Neural progenitor cell (in vitro differentiated cells): Measurements from ENCODE around the gene GINS3. TPM values are rescaled to one million over a fixed set of nuclear protein-coding genes. Genes with fewer than 3 reads are reported as not detected.

Experiments
- DNase-seq: peaks from one replicate; pipeline ENCODE4 v3.0.0-alpha.2; 2016; ENCODE audit warnings: low spot score
- H2AFZ ChIP-seq: fragments of 200-600 bp; sonication (generic); replicated peaks from 2 replicates; pipeline ENCODE4 v1.6.1; 2016; ENCODE audit warnings: antibody characterized with exemption
- H3F3A ChIP-seq: fragments of 200-600 bp; sonication (generic); 2 replicates; pipeline ENCODE4 v1.6.1; 2016; ENCODE audit warnings: antibody characterized with exemption, low read depth
- H3K27ac ChIP-seq: fragments of 200-600 bp; sonication (generic); 2 replicates; pipeline ENCODE4 v1.5.1; 2016; ENCODE audit warnings: mild to moderate bottlenecking
- H3K27me3 ChIP-seq: fragments of 200-600 bp; sonication (generic); 2 replicates; pipeline ENCODE4 v1.6.1; 2016; ENCODE audit warnings: mild to moderate bottlenecking, moderate library complexity
- H3K36me3 ChIP-seq: fragments of 200-600 bp; sonication (generic); 2 replicates; pipeline ENCODE4 v1.5.1; 2016
- H3K4me1 ChIP-seq: fragments of 200-600 bp; sonication (generic); 2 replicates; pipeline ENCODE4 v1.6.1; 2016; ENCODE audit warnings: mixed run types
- H3K4me2 ChIP-seq: fragments of 200-600 bp; sonication (generic); 2 replicates; pipeline ENCODE4 v1.6.1; 2016
- H3K4me3 ChIP-seq: fragments of 200-600 bp; sonication (generic); 2 replicates; pipeline ENCODE4 v1.5.1; 2016
- H3K79me2 ChIP-seq: fragments of 200-600 bp; sonication (generic); 2 replicates; pipeline ENCODE4 v1.6.1; 2016; ENCODE audit warnings: low read depth
- H3K9ac ChIP-seq: fragments of 200-600 bp; sonication (generic); 2 replicates; pipeline ENCODE4 v1.6.1; 2016
- H3K9me3 ChIP-seq: fragments of 200-600 bp; sonication (generic); 2 replicates; pipeline ENCODE4 v1.5.1; 2016; ENCODE audit warnings: low read depth
- H4K20me1 ChIP-seq: fragments of 200-600 bp; sonication (generic); 2 replicates; pipeline ENCODE4 v1.6.1; 2016; ENCODE audit warnings: low read depth
- H3K27ac Mint-ChIP-seq: 3 replicates; pipeline ENCODE4 v1.8.0; 2021; ENCODE audit warnings: mixed read lengths
- H3K27me3 Mint-ChIP-seq: 2 replicates; pipeline ENCODE4 v1.8.0; 2022; ENCODE audit warnings: low read depth, mild to moderate bottlenecking, inconsistent platforms, moderate library complexity, mixed read lengths; ENCODE audit not compliant: insufficient read depth
- H3K36me3 Mint-ChIP-seq: 3 replicates; pipeline ENCODE4 v1.8.0; 2021; ENCODE audit warnings: mixed read lengths
- H3K4me1 Mint-ChIP-seq: 3 replicates; pipeline ENCODE4 v1.8.0; 2021; ENCODE audit warnings: mixed read lengths
- H3K4me3 Mint-ChIP-seq: 3 replicates; pipeline ENCODE4 v1.8.0; 2021; ENCODE audit warnings: mild to moderate bottlenecking, moderate library complexity, mixed read lengths
- H3K9me3 Mint-ChIP-seq: 3 replicates; pipeline ENCODE4 v1.8.0; 2020; ENCODE audit warnings: mixed read lengths
- CTCF ChIP-seq: fragments of 200-600 bp; sonication (generic); IDR thresholded peaks from 2 replicates; pipeline ENCODE4 v1.5.1; 2017; ENCODE audit warnings: antibody characterized with exemption, mild to moderate bottlenecking
- EZH2 ChIP-seq: fragments of 200-600 bp; sonication (generic); IDR thresholded peaks from 2 replicates; pipeline ENCODE4 v1.6.1; 2017; ENCODE audit warnings: antibody characterized with exemption, mild to moderate bottlenecking, moderate library complexity
- EZH2phosphoT487 ChIP-seq: fragments of 200-600 bp; sonication (generic); IDR thresholded peaks from 2 replicates; pipeline ENCODE4 v1.6.1; 2017; ENCODE audit warnings: antibody characterized with exemption
- total RNA-seq: library from RNA; depleted of rRNA; stranded (reverse); fragments of >200 nt; gene quantifications from 2 replicates; pipeline ENCODE4 v1.2.3, GENCODE V29; 2015; ENCODE audit warnings: low replicate concordance

Gene GINS3
- total RNA-seq, 1 donor from 2014 or later: 13.4 TPM

- no peak overlapping the region for H3K27ac ChIP-seq
- H3K27me3 ChIP-seq: peaks cover 7% of the 10 kb centered on the region
- no peak overlapping the region for H2AFZ ChIP-seq
- H3F3A ChIP-seq: no peaks in the 10 kb centered on the region
- H3K4me1 ChIP-seq: no peaks in the 10 kb centered on the region
- no peaks in the 10 kb centered on the region for H3K79me2 ChIP-seq
- no peak overlapping the region for H3K4me3 ChIP-seq
- H3K9me3 ChIP-seq: no peaks in the 10 kb centered on the region
- no peak overlapping the region for H3K4me3 Mint-ChIP-seq
- peaks cover 8% of the 10 kb centered on the region for H3K27me3 Mint-ChIP-seq
- no peaks in the 10 kb centered on the region for H4K20me1 ChIP-seq
- no peak overlapping the region for H3K9ac ChIP-seq
- H3K9me3 Mint-ChIP-seq: peaks cover 3% of the 10 kb centered on the region
- no peak for DNase-seq
- H3K4me2 ChIP-seq: no peak overlapping the region
- H3K36me3 ChIP-seq: no peaks in the 10 kb centered on the region
- no peak for TF ChIP-seq EZH2phosphoT487
- no peak for TF ChIP-seq CTCF
- no peak for TF ChIP-seq EZH2
- H3K27ac Mint-ChIP-seq: no peak overlapping the region
- no peaks in the 10 kb centered on the region for H3K4me1 Mint-ChIP-seq
- H3K36me3 Mint-ChIP-seq: no peaks in the 10 kb centered on the region
Observed at GRCh38 chr16:58442547-58442946, 50.3 kb downstream of the GINS3 start.

- H3K36me3 Mint-ChIP-seq: no peaks in the 10 kb centered on the region
- H3K4me3 Mint-ChIP-seq: no peak overlapping the region
- no peak for DNase-seq
- H3F3A ChIP-seq: no peaks in the 10 kb centered on the region
- no peak overlapping the region for H3K9ac ChIP-seq
- H2AFZ ChIP-seq: no peak overlapping the region
- TF ChIP-seq EZH2phosphoT487 (no peak), EZH2 (no peak), CTCF (no peak)
- peaks cover 5% of the 10 kb centered on the region for H3K27me3 Mint-ChIP-seq
- no peak overlapping the region for H3K4me3 ChIP-seq
- no peak overlapping the region for H3K4me2 ChIP-seq
- no peak overlapping the region for H3K27ac ChIP-seq
- H3K9me3 ChIP-seq: no peaks in the 10 kb centered on the region
- peaks cover 13% of the 10 kb centered on the region for H3K27me3 ChIP-seq
- no peaks in the 10 kb centered on the region for H3K36me3 ChIP-seq
- H3K4me1 ChIP-seq: no peaks in the 10 kb centered on the region
- H3K9me3 Mint-ChIP-seq: peaks cover 2% of the 10 kb centered on the region
- no peaks in the 10 kb centered on the region for H4K20me1 ChIP-seq
- no peak overlapping the region for H3K27ac Mint-ChIP-seq
- H3K4me1 Mint-ChIP-seq: no peaks in the 10 kb centered on the region
- no peaks in the 10 kb centered on the region for H3K79me2 ChIP-seq
Observed at GRCh38 chr16:58443783-58444182, 51.5 kb downstream of the GINS3 start.

- H3K79me2 ChIP-seq: no peaks in the 10 kb centered on the region
- Mint-ChIP-seq H3K4me3 (no peak overlapping the region), H3K27ac (no peak overlapping the region), H3K27me3 (peaks cover 7% of the 10 kb centered on the region), H3K36me3 (no peaks in the 10 kb centered on the region), H3K4me1 (no peaks in the 10 kb centered on the region), H3K9me3 (no peaks in the 10 kb centered on the region)
- H3F3A ChIP-seq: no peaks in the 10 kb centered on the region
- no peak overlapping the region for H3K27ac ChIP-seq
- H2AFZ ChIP-seq: no peak overlapping the region
- no peak overlapping the region for H3K4me2 ChIP-seq
- H3K36me3 ChIP-seq: no peaks in the 10 kb centered on the region
- H3K9me3 ChIP-seq: no peaks in the 10 kb centered on the region
- H3K4me3 ChIP-seq: no peak overlapping the region
- H3K9ac ChIP-seq: no peak overlapping the region
- no peaks in the 10 kb centered on the region for H3K4me1 ChIP-seq
- H3K27me3 ChIP-seq: peaks cover 13% of the 10 kb centered on the region
- TF ChIP-seq CTCF (no peak), EZH2phosphoT487 (no peak), EZH2 (no peak)
- DNase-seq: no peak
- no peaks in the 10 kb centered on the region for H4K20me1 ChIP-seq
Observed at GRCh38 chr16:58444265-58444664, 52.0 kb downstream of the GINS3 start.
